NCI-H2227 treated with DMSO at 0.1 percent for 48 hours (cell line): Measurements from ENCODE around the gene MYO5C.
"Not testable (repeated sequence)": the region's sequence is repeated elsewhere in the genome, so short reads cannot be mapped to it uniquely, and the experiment has no call there.

Experiments
- DNase-seq: peaks from one replicate; lab custom pipeline; 2025; lab: John Stamatoyannopoulos, UW

MYO5C gene

GRCh38 chr15:52243697-52244555, 51.7 kb downstream of the MYO5C start:
- no peak for DNase-seq

DNA sequence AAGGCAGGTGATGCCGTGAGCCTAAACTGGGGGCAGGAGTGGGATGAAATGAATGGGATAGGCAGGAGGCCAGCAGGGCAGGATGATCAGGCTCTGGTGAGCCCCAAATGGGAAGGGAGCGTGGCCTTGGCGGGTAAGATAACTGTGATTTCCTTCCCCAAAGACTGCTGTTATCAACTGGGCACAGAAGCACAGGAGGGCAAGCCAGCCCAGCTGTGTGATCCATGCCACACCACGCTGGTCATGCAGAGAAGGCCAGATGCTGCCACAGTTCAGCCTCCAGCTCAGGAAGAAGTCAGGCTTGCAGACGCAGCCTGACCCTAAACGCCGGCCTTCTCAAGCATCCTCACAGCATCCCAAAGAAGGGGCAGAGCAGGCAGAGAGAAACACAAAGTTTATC, 52.3 kb downstream of the MYO5C start:
- DNase-seq: no peak

- no peak for DNase-seq
These were observed 54.1 kb downstream of the MYO5C start for GRCh38 chr15:52241489-52241888.

- DNase-seq: no peak
These were observed 55.4 kb downstream of the MYO5C start for GRCh38 chr15:52240166-52240565.

DNA sequence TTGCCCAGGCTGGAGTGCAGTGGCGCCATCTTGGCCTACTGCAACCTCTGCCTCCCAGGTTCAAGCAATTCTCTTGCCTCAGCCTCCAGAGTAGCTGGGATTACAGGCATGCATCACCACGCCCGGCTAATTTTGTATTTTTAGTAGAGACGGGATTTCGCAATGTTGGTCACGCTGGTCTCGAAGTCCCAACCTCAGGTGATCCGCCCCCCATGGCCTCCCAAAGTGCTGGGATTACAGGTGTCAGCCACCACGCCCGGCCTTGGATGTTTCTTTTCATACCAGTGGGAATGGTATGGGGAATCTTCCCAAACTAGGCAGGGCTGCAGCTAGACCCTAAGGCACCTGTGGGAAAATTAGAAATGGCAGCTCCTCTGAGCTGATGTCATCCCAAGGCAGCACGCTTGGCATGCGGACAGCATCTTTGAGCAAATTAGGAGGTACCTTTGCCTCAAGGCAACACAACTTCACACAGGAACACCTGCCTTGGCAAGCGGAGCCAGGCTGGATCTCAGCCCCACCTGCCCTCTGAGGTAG, 56.5 kb downstream of the MYO5C start:
- DNase-seq: not testable (repeated sequence)

DNA sequence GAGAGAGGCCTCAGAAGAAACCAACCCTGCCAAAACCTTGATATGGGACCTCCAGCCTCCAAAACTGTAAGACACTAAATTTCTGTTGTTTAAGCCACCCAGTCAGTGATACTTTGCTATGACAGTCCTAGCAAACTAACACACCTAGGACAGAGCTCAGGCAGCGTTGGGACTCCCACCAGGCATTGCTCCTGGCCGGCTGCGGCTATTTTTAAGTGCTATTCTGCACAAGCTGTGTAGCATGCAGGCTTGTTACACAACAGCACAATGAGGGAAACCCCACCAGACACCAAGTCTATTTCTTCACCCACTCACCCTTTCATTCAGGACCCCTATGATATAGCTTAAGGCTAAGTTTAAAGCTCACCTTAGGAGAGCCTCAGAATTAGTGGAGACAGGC, 57.5 kb downstream of the MYO5C start:
- no peak for DNase-seq

GRCh38 chr15:52236013-52236412, 59.6 kb downstream of the MYO5C start:
- no peak for DNase-seq

- DNase-seq: no peak
These were observed 60.7 kb downstream of the MYO5C start for GRCh38 chr15:52234596-52235541.

DNA sequence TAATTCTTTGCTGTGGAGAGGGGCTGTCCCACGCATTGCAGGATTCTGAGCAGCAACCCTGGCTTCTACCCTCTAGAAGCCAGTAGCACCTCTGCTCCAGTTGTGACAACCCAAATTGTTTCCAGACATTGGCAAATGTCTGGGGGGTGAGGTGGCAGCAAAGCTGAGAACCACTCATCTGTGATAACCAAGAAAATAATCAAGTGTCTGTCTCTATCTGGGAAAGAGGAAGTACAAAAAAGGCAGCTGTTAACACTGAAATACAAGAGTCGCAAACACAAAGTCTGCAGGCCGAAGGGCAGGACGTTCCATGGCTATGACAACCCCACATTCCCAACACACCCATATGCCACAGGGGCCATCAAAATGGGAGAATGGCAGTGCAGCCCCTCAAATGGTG, 62.2 kb downstream of the MYO5C start:
- DNase-seq: no peak

- no peak for DNase-seq
These were observed 63.3 kb downstream of the MYO5C start for GRCh38 chr15:52232327-52232726.

GRCh38 chr15:52230073-52230472, 65.5 kb downstream of the MYO5C start:
- no peak for DNase-seq

GRCh38 chr15:52228921-52229320, 66.7 kb downstream of the MYO5C start:
- DNase-seq: no peak

GRCh38 chr15:52227456-52227855, 68.1 kb downstream of the MYO5C start:
- peak; percentile 36 for DNase-seq

DNA sequence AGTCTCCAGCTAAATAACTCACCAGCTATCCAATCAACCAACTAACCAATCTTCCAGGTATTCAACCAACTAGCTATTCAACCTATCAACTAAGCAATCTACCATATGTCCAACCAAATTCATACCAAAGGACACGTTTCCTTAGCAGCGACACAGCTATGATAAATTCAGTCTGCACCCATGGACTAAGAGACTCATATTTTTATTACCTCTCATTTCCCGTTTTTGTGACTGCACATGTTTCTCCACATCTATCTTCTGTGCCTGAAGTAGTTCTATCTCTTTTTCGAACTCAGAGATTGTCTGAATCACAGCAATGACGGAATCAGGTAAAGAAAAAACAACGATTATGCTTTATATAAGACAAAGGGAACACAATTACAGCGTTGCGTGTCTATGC, 70.4 kb downstream of the MYO5C start:
- DNase-seq: no peak

GRCh38 chr15:52224211-52224610, 71.4 kb downstream of the MYO5C start:
- no peak for DNase-seq

DNA sequence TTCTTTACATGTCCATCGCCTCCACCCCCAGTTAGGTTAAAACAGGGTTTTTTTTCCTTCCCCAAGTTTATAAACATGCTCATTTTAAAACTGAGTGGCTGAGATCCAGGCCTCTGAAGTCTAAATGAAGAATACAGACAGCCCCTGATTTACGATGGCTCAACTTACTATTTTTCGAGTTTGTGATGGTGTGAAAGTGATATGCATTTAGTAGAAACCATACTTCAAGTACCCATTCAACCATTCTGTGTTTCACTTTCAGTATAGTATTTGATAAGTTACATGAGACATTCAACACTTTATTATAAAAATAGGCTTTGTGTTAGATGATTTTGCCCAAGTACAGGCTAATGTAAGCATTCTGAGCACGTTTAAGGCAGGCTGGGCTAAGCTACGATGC, 73.9 kb downstream of the MYO5C start:
- no peak for DNase-seq

- no peak for DNase-seq
These were observed 74.5 kb downstream of the MYO5C start for GRCh38 chr15:52220937-52221660.

- DNase-seq: no peak
These were observed 75.4 kb downstream of the MYO5C start for GRCh38 chr15:52220251-52220650.

- DNase-seq: no peak
These were observed 76.8 kb downstream of the MYO5C start for GRCh38 chr15:52218816-52219215.

- DNase-seq: no peak
These were observed 77.2 kb downstream of the MYO5C start for GRCh38 chr15:52218371-52218770.

DNA sequence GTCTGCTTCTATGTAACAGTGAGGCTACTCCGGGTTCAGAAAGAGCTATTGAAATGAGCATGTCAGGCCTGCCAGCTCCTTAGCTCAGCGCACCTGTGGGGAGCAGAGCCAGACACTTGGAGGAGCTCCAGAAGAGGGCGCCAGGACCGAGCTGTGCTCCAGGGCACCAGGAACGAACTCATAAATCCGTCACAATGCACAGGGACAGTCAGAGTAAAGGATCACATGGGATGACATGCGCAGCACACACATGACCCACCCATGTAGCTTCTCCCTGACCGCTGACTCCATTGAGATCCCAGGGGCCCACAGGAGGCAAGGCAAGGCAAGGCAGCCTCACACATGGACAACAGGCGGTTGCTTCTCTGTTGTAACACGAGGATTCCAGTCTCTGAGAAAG, 78.4 kb downstream of the MYO5C start:
- DNase-seq: no peak

- no peak for DNase-seq
These were observed 81.1 kb downstream of the MYO5C start for GRCh38 chr15:52214553-52214952.
